Astrocyte (in vitro differentiated cells and primary cell): ENCODE results near the gene PRICKLE1. TPM values are rescaled to one million over a fixed set of nuclear protein-coding genes. Genes with fewer than 3 reads are reported as not detected.

ENCODE experiments used
- DNase-seq: peaks from one replicate; pipeline ENCODE4 v3.0.0-alpha.2; 2010; ENCODE audit warnings: low read depth
- FAIRE-seq: peaks from 2 replicates; lab custom pipeline; 2011; peaks lifted over from hg19 to GRCh38; lab: Jason Lieb, UNC
- H2AFZ ChIP-seq: 2 replicates; pipeline ENCODE4 v1.6.0; 2012; ENCODE audit warnings: low read depth, low read length, inconsistent platforms
- H3K27ac ChIP-seq: 2 replicates; pipeline ENCODE4 v1.5.1; 2011; ENCODE audit warnings: low read depth, low read length, inconsistent platforms
- H3K27me3 ChIP-seq: 2 replicates; pipeline ENCODE4 v1.6.0; 2011; ENCODE audit warnings: low read length, inconsistent platforms; ENCODE audit not compliant: insufficient read depth
- H3K36me3 ChIP-seq: 2 replicates; pipeline ENCODE4 v1.5.1; 2011; ENCODE audit warnings: low read length, inconsistent platforms; ENCODE audit not compliant: insufficient read depth
- H3K4me1 ChIP-seq: 2 replicates; pipeline ENCODE4 v1.5.1; 2011; ENCODE audit warnings: low read length, inconsistent platforms; ENCODE audit not compliant: insufficient read depth
- H3K4me2 ChIP-seq: 2 replicates; pipeline ENCODE4 v1.6.0; 2012; ENCODE audit warnings: low read length, inconsistent platforms
- H3K4me3 ChIP-seq: 2 replicates; pipeline ENCODE4 v1.5.1; 2011; ENCODE audit warnings: low read depth, mild to moderate bottlenecking, low read length, inconsistent platforms; ENCODE audit not compliant: insufficient read depth
- H3K79me2 ChIP-seq: 2 replicates; pipeline ENCODE4 v1.6.0; 2012; ENCODE audit warnings: mild to moderate bottlenecking, low read length, inconsistent platforms; ENCODE audit not compliant: insufficient read depth
- H3K9ac ChIP-seq: 2 replicates; pipeline ENCODE4 v1.6.0; 2012; ENCODE audit warnings: mild to moderate bottlenecking, low read length, inconsistent platforms
- H3K9me3 ChIP-seq: 2 replicates; pipeline ENCODE4 v1.5.1; 2012; ENCODE audit warnings: low read depth, mild to moderate bottlenecking, low read length, inconsistent platforms; ENCODE audit not compliant: insufficient read depth
- H4K20me1 ChIP-seq: 2 replicates; pipeline ENCODE4 v1.6.0; 2012; ENCODE audit warnings: low read length, inconsistent platforms; ENCODE audit not compliant: insufficient read depth
- H3K27ac Mint-ChIP-seq: one replicate; pipeline ENCODE4 v1.8.0; 2021; ENCODE audit warnings: mild to moderate bottlenecking, mixed read lengths; ENCODE audit not compliant: unreplicated experiment
- H3K27me3 Mint-ChIP-seq: one replicate; pipeline ENCODE4 v1.8.0; 2021; ENCODE audit warnings: low read depth, mixed read lengths; ENCODE audit not compliant: unreplicated experiment
- H3K36me3 Mint-ChIP-seq: one replicate; pipeline ENCODE4 v1.8.0; 2021; ENCODE audit warnings: low read depth, mixed read lengths; ENCODE audit not compliant: unreplicated experiment
- H3K4me1 Mint-ChIP-seq: one replicate; pipeline ENCODE4 v1.8.0; 2021; ENCODE audit warnings: low read depth, mixed read lengths; ENCODE audit not compliant: unreplicated experiment
- H3K4me3 Mint-ChIP-seq: one replicate; pipeline ENCODE4 v1.8.0; 2021; ENCODE audit warnings: mild to moderate bottlenecking, moderate library complexity, mixed read lengths; ENCODE audit not compliant: unreplicated experiment
- H3K9me3 Mint-ChIP-seq: one replicate; pipeline ENCODE4 v1.8.0; 2021; ENCODE audit warnings: mild to moderate bottlenecking, mixed read lengths; ENCODE audit not compliant: unreplicated experiment
- CTCF ChIP-seq: IDR thresholded peaks from 2 replicates; pipeline ENCODE4 v1.5.1; 2011; ENCODE audit warnings: low read depth, mild to moderate bottlenecking, inconsistent platforms, low read length, moderate library complexity; ENCODE audit not compliant: insufficient read depth
- EZH2 ChIP-seq: IDR thresholded peaks from 2 replicates; pipeline ENCODE4 v1.6.1; 2012; ENCODE audit warnings: mild to moderate bottlenecking, low read length, inconsistent platforms; ENCODE audit not compliant: insufficient read depth
- total RNA-seq: library from RNA; stranded (reverse); gene quantifications from 2 replicates; pipeline ENCODE4 v1.2.1, GENCODE V29; 2021

Gene PRICKLE1
- total RNA-seq, 1 donor from 2014 or later: 34.9 TPM

- no peaks in the 10 kb centered on the region for H3K36me3 ChIP-seq
- DNase-seq: no peak
- H3K4me2 ChIP-seq: no peak overlapping the region
- Mint-ChIP-seq H3K27ac (no peak overlapping the region), H3K4me1 (peaks cover 6% of the 10 kb centered on the region), H3K9me3 (no peaks in the 10 kb centered on the region), H3K4me3 (no peak overlapping the region), H3K36me3 (no peaks in the 10 kb centered on the region), H3K27me3 (no peaks in the 10 kb centered on the region)
- H3K79me2 ChIP-seq: peaks cover 91% of the 10 kb centered on the region
- H3K27me3 ChIP-seq: no peaks in the 10 kb centered on the region
- no peak overlapping the region for H3K4me3 ChIP-seq
- peaks cover under 1% of the 10 kb centered on the region for H3K4me1 ChIP-seq
- H2AFZ ChIP-seq: no peak overlapping the region
- no peak overlapping the region for H3K9ac ChIP-seq
- H3K9me3 ChIP-seq: no peaks in the 10 kb centered on the region
- peaks cover 75% of the 10 kb centered on the region for H4K20me1 ChIP-seq
- FAIRE-seq: no peak
- H3K27ac ChIP-seq: no peak overlapping the region
- TF ChIP-seq EZH2 (no peak), CTCF (no peak)
These were observed 14.7 kb downstream of the PRICKLE1 start for GRCh38 chr12:42574851-42575266.

- no peak for FAIRE-seq
- Histone ChIP-seq H3K9me3 (no peaks in the 10 kb centered on the region), H3K27me3 (no peaks in the 10 kb centered on the region), H2AFZ (no peak overlapping the region), H3K4me3 (no peak overlapping the region), H3K4me2 (no peak overlapping the region), H3K27ac (no peak overlapping the region), H3K4me1 (peaks cover 6% of the 10 kb centered on the region), H3K79me2 (peaks cover 91% of the 10 kb centered on the region), H3K36me3 (peaks cover 3% of the 10 kb centered on the region), H3K9ac (no peak overlapping the region), H4K20me1 (peaks cover 53% of the 10 kb centered on the region)
- Mint-ChIP-seq H3K36me3 (no peaks in the 10 kb centered on the region), H3K27me3 (no peaks in the 10 kb centered on the region), H3K4me3 (no peak overlapping the region), H3K9me3 (no peaks in the 10 kb centered on the region), H3K4me1 (peaks cover 9% of the 10 kb centered on the region), H3K27ac (no peak overlapping the region)
- no peak for TF ChIP-seq EZH2
- TF ChIP-seq CTCF: no peak
- no peak for DNase-seq
These were observed 18.1 kb downstream of the PRICKLE1 start for GRCh38 chr12:42571327-42572009.

GRCh38 chr12:42570076-42570475 is 19.5 kb downstream of the PRICKLE1 start:
- no peak for TF ChIP-seq CTCF
- TF ChIP-seq EZH2: no peak
- Histone ChIP-seq H3K27me3 (no peaks in the 10 kb centered on the region), H3K4me2 (no peak overlapping the region), H3K9ac (no peak overlapping the region), H3K27ac (no peak overlapping the region), H3K36me3 (peaks cover 3% of the 10 kb centered on the region), H4K20me1 (peaks cover 41% of the 10 kb centered on the region), H3K4me3 (no peak overlapping the region), H2AFZ (no peak overlapping the region), H3K4me1 (peaks cover 12% of the 10 kb centered on the region), H3K9me3 (no peaks in the 10 kb centered on the region), H3K79me2 (peaks cover 92% of the 10 kb centered on the region)
- Mint-ChIP-seq H3K4me1 (peaks cover 8% of the 10 kb centered on the region), H3K36me3 (peaks cover 4% of the 10 kb centered on the region), H3K9me3 (peaks cover 4% of the 10 kb centered on the region), H3K27me3 (peaks cover 3% of the 10 kb centered on the region), H3K4me3 (no peak overlapping the region), H3K27ac (no peak overlapping the region)
- DNase-seq (no peak), FAIRE-seq (no peak)
